NCI-H1092 (cell line): ENCODE data around the gene LCT.
"Not testable (repeated sequence)": the region's sequence is repeated elsewhere in the genome, so short reads cannot be mapped to it uniquely, and the experiment has no call there.

ENCODE experiments used
- DNase-seq: peaks from one replicate; lab custom pipeline; 2025; lab: John Stamatoyannopoulos, UW

Gene LCT

GRCh38 chr2:135836596-135837270 is at the start of gene LCT:
TSS of gene LCT (minus strand) at chr2:135837184. CDS start at chr2:135837169, 15 bp downstream.
- DNase-seq: no peak

DNA sequence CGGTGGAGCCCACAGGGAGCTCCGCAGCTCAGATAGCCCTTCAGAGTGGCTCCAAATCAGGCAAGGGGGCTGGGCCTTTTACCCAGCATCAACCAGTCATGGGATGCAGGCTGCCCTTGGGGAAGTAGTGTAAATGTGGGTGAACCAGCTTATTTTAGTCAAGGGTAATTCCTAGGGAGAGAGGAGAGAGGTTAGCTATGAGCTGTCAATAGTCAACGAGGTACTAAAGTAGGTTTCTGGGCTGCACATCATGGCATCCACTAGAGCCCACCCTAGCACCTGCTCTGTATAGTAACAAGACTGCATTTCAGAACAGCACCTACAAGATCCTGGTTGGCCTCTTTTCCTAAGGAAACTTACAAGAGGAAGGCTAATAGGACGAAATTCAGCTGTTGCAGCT is 48.7 kb upstream of the LCT start:
- no peak for DNase-seq

GRCh38 chr2:135882415-135882814 is 45.4 kb upstream of the LCT start:
- DNase-seq: no peak

DNA sequence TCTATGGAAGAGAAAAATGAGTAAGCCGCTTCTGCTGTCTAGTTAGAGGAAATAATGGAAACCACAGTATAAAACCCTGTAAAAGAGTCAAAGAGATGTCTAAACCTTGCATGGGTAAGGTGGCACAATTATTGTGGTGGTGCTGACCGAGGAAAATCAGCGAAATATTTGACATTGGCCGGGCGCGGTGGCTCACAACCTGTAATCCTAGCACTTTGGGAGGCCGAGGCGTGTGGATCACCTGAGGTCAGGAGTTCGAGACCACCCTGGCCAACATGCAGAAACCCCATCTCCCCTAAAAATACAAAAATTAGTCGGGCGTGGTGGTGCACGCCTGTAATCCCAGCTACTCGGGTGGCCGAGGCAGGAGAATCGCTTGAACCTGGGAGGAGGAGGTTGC is 39.8 kb upstream of the LCT start:
- DNase-seq: not testable (repeated sequence)

DNA sequence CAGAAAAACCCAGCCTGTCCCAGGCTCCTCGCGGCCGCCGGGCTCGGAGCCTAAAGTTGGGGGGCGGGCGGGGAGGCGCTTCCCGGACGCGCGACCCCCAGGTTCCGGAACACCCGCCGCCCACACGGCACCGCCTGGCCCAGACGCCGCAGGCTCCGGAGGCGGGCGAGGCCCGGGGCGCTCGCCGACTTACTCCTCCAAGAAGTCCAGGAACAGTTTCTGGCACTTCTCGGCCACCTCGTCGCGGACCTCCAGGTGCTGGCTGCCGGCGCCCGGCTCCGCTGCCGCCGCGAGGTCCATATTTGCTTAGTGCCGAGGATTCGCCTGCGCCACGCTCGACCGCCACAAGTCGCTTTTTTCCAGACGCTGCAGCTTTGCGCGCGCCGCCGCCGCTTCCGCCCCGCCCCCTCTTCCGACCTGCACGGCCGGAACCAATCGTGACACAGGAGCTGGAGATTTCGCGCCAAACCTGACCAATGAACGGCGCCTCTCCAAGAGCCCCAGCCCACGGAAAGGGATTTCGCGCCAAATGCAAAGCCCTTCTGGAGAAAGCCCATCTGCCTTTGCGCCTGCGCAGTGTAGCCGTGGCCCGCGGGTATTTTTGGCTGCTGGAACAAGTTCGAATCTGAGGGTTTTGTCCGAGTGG is 39.2 kb upstream of the LCT start, which contains the start of gene MCM6:
MCM6 (minus strand) TSS at position 378 of the 646 bp plus-strand sequence; CDS start at position 300, 78 bp downstream.
- peak; percentile 97 for DNase-seq

- peak; percentile 12 for DNase-seq
These were observed 38.6 kb upstream of the LCT start for GRCh38 chr2:135875491-135876065.

DNA sequence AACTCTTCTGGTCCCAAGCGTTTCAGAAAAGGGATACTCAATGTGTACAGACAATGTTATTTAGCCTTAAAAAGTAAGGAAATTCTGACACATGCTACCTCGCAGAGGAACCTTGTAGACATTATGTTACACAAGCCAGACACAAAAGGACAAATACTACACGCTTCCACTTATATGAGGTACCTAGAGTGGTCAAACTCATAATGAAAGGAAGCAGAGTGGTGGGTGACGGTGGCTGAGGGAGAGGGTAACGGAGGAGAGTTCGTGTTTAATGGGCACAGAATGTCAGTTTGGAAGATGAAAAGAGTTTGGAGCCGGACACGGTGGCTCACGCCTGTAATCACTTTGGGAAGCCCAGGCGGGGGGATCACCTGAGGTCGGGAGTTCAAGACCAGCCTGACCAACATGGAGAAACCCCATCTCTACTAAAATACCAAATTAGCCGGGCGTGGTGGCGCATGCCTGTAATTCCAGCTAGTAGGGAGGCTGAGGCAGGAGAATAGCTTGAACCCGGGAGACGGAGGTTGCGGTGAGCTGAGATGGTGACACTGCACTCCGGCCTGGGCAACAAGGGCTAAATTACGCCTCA is 37.9 kb upstream of the LCT start:
- DNase-seq: no peak

DNA sequence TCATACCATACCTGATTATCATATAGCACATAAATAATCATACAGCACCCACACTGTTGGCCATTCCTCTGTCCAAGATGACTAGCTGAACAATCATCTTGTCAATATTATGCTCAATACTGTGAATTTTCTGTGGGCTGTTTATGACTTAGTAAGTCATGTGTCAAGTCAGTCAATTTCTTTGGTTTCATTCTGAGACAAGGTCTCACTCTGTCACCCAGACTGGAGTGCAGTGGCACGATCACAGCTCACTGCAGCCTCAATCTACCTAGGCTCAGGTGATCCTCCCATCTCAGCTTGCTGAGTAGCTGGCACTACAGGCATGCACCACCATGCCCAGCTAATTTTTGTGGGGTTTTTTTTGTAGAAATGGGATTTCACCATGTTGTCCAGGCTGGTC is 33.6 kb upstream of the LCT start:
- DNase-seq: no peak

GRCh38 chr2:135863233-135863632 is 26.2 kb upstream of the LCT start:
- no peak for DNase-seq

- no peak for DNase-seq
These were observed 25.7 kb upstream of the LCT start for GRCh38 chr2:135862718-135863117.

DNA sequence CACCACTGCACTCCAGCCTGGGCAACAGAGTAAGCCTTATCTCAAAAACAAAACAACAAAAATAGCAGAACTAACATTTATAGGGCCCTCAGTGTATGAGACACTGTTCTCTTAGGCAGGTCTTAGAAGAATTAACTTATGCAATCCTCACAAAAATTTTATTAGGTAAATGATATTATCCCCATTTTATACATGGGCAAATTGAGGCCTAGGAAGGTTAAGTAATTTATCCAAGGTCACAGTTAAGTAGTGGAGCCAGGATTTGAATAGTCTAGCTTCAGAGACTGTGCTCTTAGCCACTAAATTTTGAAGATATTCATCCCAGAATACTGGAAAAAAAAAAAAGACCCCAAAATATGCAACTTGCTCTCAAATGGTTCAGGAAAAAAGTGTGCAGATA is 16.4 kb upstream of the LCT start:
- no peak for DNase-seq

- DNase-seq: no peak
These were observed 14.9 kb upstream of the LCT start for GRCh38 chr2:135851858-135852257.

DNA sequence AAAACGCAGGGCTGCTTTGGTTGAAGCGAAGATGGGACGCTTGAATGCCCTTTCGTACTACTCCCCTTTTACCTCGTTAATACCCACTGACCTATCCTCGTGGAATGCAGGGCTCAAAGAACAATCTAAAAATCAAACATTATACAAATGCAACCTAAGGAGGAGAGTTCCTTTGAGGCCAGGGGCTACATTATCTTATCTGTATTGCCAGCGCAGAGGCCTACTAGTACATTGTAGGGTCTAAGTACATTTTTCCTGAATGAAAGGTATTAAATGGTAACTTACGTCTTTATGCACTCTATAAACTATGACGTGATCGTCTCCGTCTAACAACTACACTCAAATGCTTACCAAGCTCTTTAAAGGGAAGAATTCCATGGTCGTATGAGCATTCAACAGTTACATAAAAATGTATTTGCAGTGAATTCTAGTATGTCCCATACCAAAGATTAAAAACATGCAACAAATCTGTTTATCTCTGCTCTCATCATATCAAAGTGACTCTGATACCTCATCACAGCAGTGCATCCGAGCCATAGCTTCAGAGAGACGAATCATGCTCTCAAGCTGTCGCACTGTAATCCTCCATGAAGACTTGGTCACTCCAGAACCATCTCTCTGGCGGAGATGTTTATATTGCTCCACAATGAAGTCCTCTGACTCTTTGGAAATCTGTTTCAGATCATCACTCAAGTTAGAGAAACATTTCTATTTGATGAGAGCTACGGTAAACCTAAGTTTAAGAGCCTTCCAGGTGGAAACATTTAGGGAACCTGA is 14.1 kb upstream of the LCT start:
- DNase-seq: no peak

DNA sequence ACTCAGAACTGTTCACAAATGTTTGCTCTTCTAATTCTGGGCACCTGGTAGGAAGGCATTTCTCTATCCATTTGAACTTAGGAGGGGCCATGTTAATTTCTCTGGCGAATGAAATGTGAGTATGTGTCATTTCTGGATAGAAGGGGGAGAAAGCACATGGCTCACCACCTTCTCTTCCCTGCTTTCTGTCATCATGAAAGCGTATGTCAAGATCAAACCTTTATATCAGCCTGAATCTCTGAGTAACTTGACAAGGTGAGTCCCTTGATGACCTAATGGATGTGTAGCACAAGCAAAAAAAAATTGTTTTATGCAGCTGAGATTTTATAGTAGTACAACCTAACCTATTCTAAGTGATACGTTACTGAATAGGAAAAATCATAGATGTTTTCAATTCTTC is 12.1 kb upstream of the LCT start:
- DNase-seq: no peak

- no peak for DNase-seq
These were observed 9.0 kb upstream of the LCT start for GRCh38 chr2:135845997-135846396.

DNA sequence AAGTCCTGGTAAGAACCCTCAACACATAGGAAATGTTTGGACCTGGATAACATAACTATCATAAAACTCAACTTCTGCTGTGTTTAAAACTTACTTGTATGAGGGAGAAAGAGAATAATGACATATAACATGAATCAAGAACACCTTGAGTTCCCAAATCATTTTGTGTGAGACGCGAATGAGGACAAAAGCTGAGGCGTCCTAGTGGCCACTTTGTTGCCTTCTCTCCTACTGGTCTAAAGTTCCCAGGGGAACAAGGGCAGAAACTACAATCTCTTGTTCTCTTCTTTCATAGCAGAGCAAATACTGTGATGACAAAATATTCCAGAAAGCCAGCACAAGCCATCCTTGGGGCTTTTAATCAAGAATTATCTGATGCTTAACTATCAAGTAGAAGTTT is 8.3 kb upstream of the LCT start:
- no peak for DNase-seq

GRCh38 chr2:135844301-135844895 is 7.4 kb upstream of the LCT start:
- no peak for DNase-seq

GRCh38 chr2:135843671-135844070 is 6.7 kb upstream of the LCT start:
- DNase-seq: no peak

GRCh38 chr2:135840601-135841000 is 3.6 kb upstream of the LCT start:
- DNase-seq: no peak

- no peak for DNase-seq
These were observed 2.7 kb upstream of the LCT start for GRCh38 chr2:135839713-135840112.

DNA sequence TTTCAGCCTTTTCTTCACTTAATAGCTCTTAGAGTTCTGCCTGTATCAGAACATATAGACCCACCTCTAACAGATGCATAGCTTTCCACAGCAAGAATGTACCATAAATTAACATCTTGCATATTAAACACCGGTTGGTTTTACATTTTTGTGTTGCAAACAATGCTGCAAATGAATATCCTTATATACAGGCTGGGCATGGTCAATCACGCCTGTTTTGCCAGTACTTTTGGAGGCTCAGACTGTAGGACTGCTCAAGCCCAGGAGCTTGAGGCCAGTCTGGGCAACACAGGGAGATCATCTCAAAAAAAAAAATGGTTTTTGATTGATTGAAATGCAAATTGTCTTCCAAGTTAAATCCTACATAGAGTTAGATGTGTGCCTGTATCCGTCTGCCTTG is 1.5 kb upstream of the LCT start:
- no peak for DNase-seq

GRCh38 chr2:135832891-135833290 is 4.1 kb downstream of the LCT start:
- no peak for DNase-seq
